Gastrocnemius medialis (tissue), 4 donors: ENCODE results near the gene BLACAT1. TPM values are rescaled to one million over a fixed set of nuclear protein-coding genes. Genes with fewer than 3 reads are reported as not detected.
A peak's percentile ranks its signal among the peaks of the same experiment; 100 is the strongest.

Experiments
- ATAC-seq, 2 donors: fragments of 150-250 bp; one replicate each; pipeline ENCODE4 v1.9.1; 2016
- DNase-seq, 2 donors: peaks; one replicate each; pipeline ENCODE4 v3.0.0-alpha.2; 2019
- H3K27ac ChIP-seq, 4 donors: fragments of 200-600 bp; sonication (generic); 1 replicate in 1 of 4; 2 replicates in 3 of 4; pipeline ENCODE4 v1.5.1; 2016 to 2018; ENCODE audit warnings: mild to moderate bottlenecking in 2 of 4, moderate library complexity in 1 of 4
- H3K27me3 ChIP-seq, 3 donors: fragments of 200-600 bp; sonication (generic) in 2 of 3; 1 replicate in 1 of 3; 2 replicates in 2 of 3; pipeline versions ENCODE4 v1.5.1 to v1.6.0; 2016 to 2019; ENCODE audit warnings: mild to moderate bottlenecking in 1 of 3, moderate library complexity in 1 of 3
- H3K36me3 ChIP-seq, 2 donors: fragments of 200-600 bp; sonication (generic) in 1 of 2; one replicate each; pipeline ENCODE4 v1.5.1; 2017 to 2018
- H3K4me1 ChIP-seq, 2 donors: fragments of 200-600 bp; sonication (generic) in 1 of 2; one replicate each; pipeline ENCODE4 v1.5.1; 2016 to 2017; ENCODE audit warnings: mild to moderate bottlenecking in 2 of 2
- H3K4me3 ChIP-seq, 4 donors: fragments of 200-600 bp; sonication (generic) in 3 of 4; 1 replicate in 1 of 4; 2 replicates in 3 of 4; pipeline ENCODE4 v1.5.1; 2016 to 2019; ENCODE audit warnings: mild to moderate bottlenecking in 2 of 4
- H3K9me3 ChIP-seq, 3 donors: fragments of 200-600 bp; sonication (generic) in 2 of 3; 1 replicate in 1 of 3; 2 replicates in 2 of 3; pipeline ENCODE4 v1.5.1; 2016 to 2019
- POLR2A ChIP-seq, 2 donors: fragments of 450-650 bp; IDR thresholded peaks; one replicate each; pipeline ENCODE4 v1.6.1; 2017; ENCODE audit warnings: antibody characterized with exemption in 2 of 2, mild to moderate bottlenecking in 2 of 2, moderate library complexity in 2 of 2
- in situ Hi-C, 4 donors: fragments of 200-750 bp; cut with MboI; loops; one replicate each; pipeline versions ENCODE4 v1.15.0 to v1.8.0; 2017; ENCODE audit warnings: low sequenced_read_pairs in 4 of 4
- intact Hi-C: fragments of 100-400 bp; cut with DNase I; formaldehyde crosslinking; loops from one replicate; pipeline ENCODE4 v1.15.1; 2023; ENCODE audit warnings: low total_unique reads
- total RNA-seq, 4 donors: library from RNA; depleted of rRNA; stranded (reverse); fragments of >200 nt; gene quantifications; one replicate each; pipeline versions ENCODE4 v1.1.0 to v1.2.3, GENCODE V29; 2016
- TF ChIP-seq, protein P1 (sequence below), 5 experiments: fragments of 450-650 bp in 3 of 5; fragments of 200-600 bp in 2 of 5; sonication (generic) in 2 of 5; IDR thresholded peaks in 4 of 5; conservative IDR thresholded peaks in 1 of 5; 1 replicate in 4 of 5; 2 replicates in 1 of 5; pipeline ENCODE4 v1.5.1; 2016 to 2019; ENCODE audit warnings: antibody characterized with exemption in 5 of 5, mild to moderate bottlenecking in 3 of 5, moderate library complexity in 3 of 5

BLACAT1 gene
- total RNA-seq, 4 donors from 2014 or later = not detected

DNA sequence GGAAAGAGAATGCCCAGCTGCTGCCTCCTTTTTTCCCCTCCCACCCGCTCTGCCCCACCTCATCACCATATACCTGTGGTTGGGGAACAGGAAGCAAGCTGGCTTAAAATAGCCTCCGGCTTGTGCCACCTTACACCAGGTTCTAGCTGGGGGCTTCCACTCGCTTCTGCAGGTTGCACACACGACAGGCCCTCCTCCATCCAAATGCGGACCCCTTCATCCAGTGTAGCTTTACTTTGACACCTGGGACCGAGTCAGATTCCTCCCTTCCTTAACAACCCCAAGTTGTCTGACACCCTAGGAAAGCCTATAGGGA is 14.6 kb downstream of the BLACAT1 start:
- Histone ChIP-seq H3K27me3 (no peaks in the 10 kb centered on the region), H3K4me3 (no peak overlapping the region), H3K4me1 (peaks cover 60 to 66% of the 10 kb centered on the region in 2 donors), H3K36me3 (no peaks in the 10 kb centered on the region), H3K27ac (no peak overlapping the region), H3K9me3 (no peaks in the 10 kb centered on the region)
- intact Hi-C loops (no loop called here), in situ Hi-C loops (no loop called here)
- DNase-seq (no peak), ATAC-seq (no peak)
- no peak for TF ChIP-seq POLR2A (IDR thresholded peaks at IDR 0.05)
- TF ChIP-seq, protein P1, sequence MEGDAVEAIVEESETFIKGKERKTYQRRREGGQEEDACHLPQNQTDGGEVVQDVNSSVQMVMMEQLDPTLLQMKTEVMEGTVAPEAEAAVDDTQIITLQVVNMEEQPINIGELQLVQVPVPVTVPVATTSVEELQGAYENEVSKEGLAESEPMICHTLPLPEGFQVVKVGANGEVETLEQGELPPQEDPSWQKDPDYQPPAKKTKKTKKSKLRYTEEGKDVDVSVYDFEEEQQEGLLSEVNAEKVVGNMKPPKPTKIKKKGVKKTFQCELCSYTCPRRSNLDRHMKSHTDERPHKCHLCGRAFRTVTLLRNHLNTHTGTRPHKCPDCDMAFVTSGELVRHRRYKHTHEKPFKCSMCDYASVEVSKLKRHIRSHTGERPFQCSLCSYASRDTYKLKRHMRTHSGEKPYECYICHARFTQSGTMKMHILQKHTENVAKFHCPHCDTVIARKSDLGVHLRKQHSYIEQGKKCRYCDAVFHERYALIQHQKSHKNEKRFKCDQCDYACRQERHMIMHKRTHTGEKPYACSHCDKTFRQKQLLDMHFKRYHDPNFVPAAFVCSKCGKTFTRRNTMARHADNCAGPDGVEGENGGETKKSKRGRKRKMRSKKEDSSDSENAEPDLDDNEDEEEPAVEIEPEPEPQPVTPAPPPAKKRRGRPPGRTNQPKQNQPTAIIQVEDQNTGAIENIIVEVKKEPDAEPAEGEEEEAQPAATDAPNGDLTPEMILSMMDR (IDR thresholded peaks at IDR 0.05 in 4 of 5, conservative IDR thresholded peaks at IDR 0.05 in 1 of 5) = no peak

DNA sequence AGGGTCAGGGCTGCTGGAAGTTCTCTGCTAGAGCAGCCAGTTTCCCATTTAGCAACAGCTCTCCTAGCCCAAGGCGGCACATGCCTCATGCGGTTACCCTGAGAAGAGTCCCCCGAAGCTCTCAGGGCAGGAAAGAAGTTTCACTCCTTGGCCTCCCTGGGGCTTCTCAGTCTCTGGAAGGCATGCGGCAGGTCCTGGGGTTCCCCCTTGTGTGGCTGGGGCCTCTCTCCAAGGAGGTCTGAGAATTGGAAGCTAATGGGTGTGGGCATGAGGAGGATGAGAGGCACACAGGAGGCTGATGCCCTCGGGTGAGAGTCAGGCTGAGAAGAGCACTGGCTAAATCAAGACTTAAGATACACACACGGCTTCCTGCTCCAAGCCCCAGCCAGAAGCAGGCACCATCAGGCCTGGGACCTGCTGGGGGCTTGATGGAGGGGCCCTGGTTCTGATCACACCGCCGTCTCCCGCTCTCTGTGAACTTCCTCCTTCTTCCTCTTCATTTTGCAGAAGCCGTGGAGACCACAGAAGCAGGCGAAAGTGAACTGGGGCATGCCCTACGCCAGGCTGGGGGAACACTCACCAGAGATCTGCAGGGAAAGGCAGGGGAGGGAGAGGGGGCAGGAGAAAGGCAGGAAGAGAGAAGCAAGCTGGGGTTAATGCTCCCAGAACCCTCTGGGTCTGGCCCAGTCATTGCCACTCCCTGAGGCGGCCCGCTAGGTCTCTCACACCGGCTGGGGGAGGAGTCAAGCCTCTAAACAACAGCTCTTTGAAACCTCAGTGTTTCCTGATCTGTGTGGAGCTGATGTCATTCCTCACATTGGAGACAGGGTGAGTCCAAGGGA is 15.1 kb downstream of the BLACAT1 start:
- intact Hi-C loops (no loop called here), in situ Hi-C loops (no loop called here)
- peaks cover 60 to 65% of the 10 kb centered on the region in 2 donors for H3K4me1 ChIP-seq
- H3K4me3 ChIP-seq = no peak overlapping the region
- no peaks in the 10 kb centered on the region for H3K9me3 ChIP-seq
- H3K27me3 ChIP-seq = no peaks in the 10 kb centered on the region
- TF ChIP-seq, protein P1 (IDR thresholded peaks at IDR 0.05 in 4 of 5, conservative IDR thresholded peaks at IDR 0.05 in 1 of 5) = no peak
- no peak for TF ChIP-seq POLR2A (IDR thresholded peaks at IDR 0.05)
- ATAC-seq = no peak
- no peaks in the 10 kb centered on the region for H3K36me3 ChIP-seq
- no peak for DNase-seq
- H3K27ac ChIP-seq = peak overlapping the region in 3 of 4 donors; percentile 5 to 46 (median 37)

DNA sequence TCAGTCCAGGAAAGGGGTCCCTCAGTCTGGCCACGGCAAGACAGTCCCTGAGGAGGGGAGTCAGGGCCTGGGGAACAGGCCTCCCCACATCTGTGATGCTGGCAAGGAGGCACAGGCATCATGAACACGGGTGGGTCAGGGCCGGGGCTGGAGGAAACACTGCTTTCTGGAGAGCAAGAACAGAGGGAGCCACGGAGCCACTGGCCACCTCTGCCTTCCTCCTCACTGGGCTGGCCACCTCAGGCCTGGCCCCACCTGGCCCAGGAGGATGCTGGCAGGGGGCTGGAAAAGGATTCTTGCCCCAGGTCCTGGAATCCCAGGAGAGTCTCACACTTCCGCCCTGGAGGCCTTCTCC is 15.7 kb downstream of the BLACAT1 start:
- Histone ChIP-seq H3K27me3 (no peaks in the 10 kb centered on the region), H3K4me1 (peaks cover 59 to 60% of the 10 kb centered on the region in 2 donors), H3K9me3 (no peaks in the 10 kb centered on the region), H3K4me3 (no peak overlapping the region), H3K36me3 (no peaks in the 10 kb centered on the region), H3K27ac (peak overlapping the region in 2 of 4 donors; percentile 5 to 37)
- no peak for DNase-seq
- in situ Hi-C loops = no loop called here
- no peak for ATAC-seq
- intact Hi-C loops = no loop called here
- TF ChIP-seq, protein P1 (IDR thresholded peaks at IDR 0.05 in 4 of 5, conservative IDR thresholded peaks at IDR 0.05 in 1 of 5) = no peak
- TF ChIP-seq POLR2A (IDR thresholded peaks at IDR 0.05) = no peak

DNA sequence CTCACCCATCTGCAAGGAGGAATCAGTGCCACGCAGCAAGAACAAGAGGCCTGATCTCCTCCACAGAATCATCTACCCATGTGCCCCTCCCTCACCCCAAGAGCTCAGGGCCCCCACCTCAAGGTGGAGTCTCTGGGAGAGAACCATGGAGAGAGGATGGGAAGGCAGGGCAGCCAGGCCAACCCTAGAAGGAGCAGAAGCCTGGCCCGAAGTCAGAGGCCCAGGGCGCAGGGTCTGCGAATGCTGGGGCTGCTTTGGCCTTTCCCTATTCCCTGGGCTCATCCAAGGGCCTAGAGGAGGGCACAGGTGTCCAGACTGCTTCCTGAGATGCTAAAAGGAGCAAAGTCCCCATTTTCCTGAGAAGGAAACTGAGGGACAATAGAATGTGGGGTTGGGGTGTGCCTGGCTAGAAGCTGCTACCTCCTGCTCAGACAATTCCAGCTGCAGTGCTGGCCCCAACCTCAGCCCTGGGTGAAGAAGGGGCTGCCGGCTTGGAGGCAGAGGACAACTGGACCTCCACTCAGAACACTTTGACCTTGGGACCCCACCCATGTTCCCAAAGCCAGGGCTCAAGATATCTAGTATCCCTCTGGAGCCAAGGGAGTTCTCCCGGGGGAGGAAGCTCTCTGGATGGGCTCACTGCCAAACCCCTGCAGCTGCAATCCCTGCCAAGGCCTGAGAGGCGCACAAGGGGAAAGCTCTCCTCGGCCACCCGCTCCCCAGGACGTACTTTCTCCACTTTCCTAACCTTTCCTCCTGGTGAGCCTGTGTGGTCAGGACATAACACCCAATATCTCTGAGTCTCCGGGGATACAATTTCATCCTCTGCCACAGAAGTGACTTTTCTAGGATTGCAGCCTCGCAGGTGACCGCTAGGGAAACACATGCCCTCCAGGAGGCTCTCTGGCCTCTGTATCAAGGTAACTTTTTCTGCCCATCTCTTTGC is 17.4 kb downstream of the BLACAT1 start:
- Histone ChIP-seq H3K4me1 (peaks cover 57 to 60% of the 10 kb centered on the region in 2 donors), H3K4me3 (no peak overlapping the region), H3K27me3 (no peaks in the 10 kb centered on the region), H3K9me3 (no peaks in the 10 kb centered on the region), H3K27ac (peak overlapping the region; percentile 0 to 57 (median 27)), H3K36me3 (no peaks in the 10 kb centered on the region)
- in situ Hi-C loops (no loop called here), intact Hi-C loops (loop anchor here (5.0 kb wide), 1 partner anchor 101 kb away; no protein-coding TSS in a partner anchor)
- peak; percentile 37 to 57 for DNase-seq
- ATAC-seq = peak; percentile 61 to 67
- TF ChIP-seq POLR2A (IDR thresholded peaks at IDR 0.05) = no peak
- TF ChIP-seq, protein P1 (IDR thresholded peaks at IDR 0.05 in 4 of 5, conservative IDR thresholded peaks at IDR 0.05 in 1 of 5) = peak; percentile 40 to 75 (median 60)
